A549 (cell line): ENCODE measurements around the gene F2RL2. TPM values are rescaled to one million over a fixed set of nuclear protein-coding genes. Genes with fewer than 3 reads are reported as not detected.

Source experiments
- ATAC-seq, 2 experiments: fragments of 200-7000 bp in 1 of 2; fragments of >200 bp in 1 of 2; cut with Nextera tagmentation in 1 of 2; cut with Tn5 transposase in 1 of 2; 3 replicates each; pipeline versions ENCODE4 v1.8.0 to v1.9.1; 2018 to 2020; ENCODE audit warnings: mild to moderate bottlenecking in 1 of 2, moderate library complexity in 1 of 2
- CTCF ChIA-PET: fragments of 300-600 bp; sonication (Branson Sonifier 250); formaldehyde crosslinking; extraction: SDS; loops from one replicate; lab custom pipeline; 2021; ENCODE audit warnings: antibody characterized with exemption, inconsistent platforms; lab: Yijun Ruan, JAX
- POLR2A ChIA-PET: fragments of 350-600 bp; formaldehyde crosslinking; extraction: SDS; loops from one replicate; lab custom pipeline; 2021; ENCODE audit warnings: antibody characterized with exemption, inconsistent platforms; lab: Yijun Ruan, JAX
- DNase-seq, 2 experiments: peaks; one replicate each; pipeline versions ENCODE4 v3.0.0 to v3.0.0-alpha.2; 2011 to 2016; ENCODE audit warnings: low read depth in 1 of 2, low spot score in 1 of 2
- FAIRE-seq: peaks from 2 replicates; lab custom pipeline; 2011; peaks lifted over from hg19 to GRCh38; lab: Jason Lieb, UNC
- H3K27ac ChIP-seq, 2 experiments: fragments of >200 bp; sonication (Bioruptor Twin); formaldehyde crosslinking; 3 replicates each; pipeline ENCODE4 v1.5.1; 2016 to 2017
- H3K4me1 ChIP-seq: fragments of >200 bp; sonication (Bioruptor Twin); formaldehyde crosslinking; 3 replicates; pipeline ENCODE4 v1.6.1; 2016
- H3K4me2 ChIP-seq: fragments of >200 bp; sonication (Bioruptor Twin); formaldehyde crosslinking; 3 replicates; pipeline ENCODE4 v1.6.1; 2016
- H3K4me3 ChIP-seq: fragments of >200 bp; sonication (Bioruptor Twin); formaldehyde crosslinking; 3 replicates; pipeline ENCODE4 v1.5.1; 2016
- H3K9me3 ChIP-seq: fragments of >200 bp; sonication (Bioruptor Twin); formaldehyde crosslinking; 3 replicates; pipeline ENCODE4 v1.6.1; 2016
- CBX8 ChIP-seq: fragments of 200-600 bp; sonication (generic); IDR thresholded peaks from 2 replicates; pipeline ENCODE4 v1.6.1; 2016
- TFCP2L1 ChIP-seq: fragments of 250-450 bp; sonication (Bioruptor Pico); IDR thresholded peaks from 2 replicates; pipeline ENCODE4 v1.5.0; 2021; ENCODE audit warnings: mild to moderate bottlenecking
- WGBS: methylation state at CpG from one replicate; pipeline ENCODE4 v1.1.6; 2017; ENCODE audit errors: missing lambda C conversion rate; 5-methylcytosine and 5-hydroxymethylcytosine counted together
- polyA plus RNA-seq, 4 experiments: library from polyadenylated mRNA; depleted of rRNA in 3 of 4; stranded (reverse); fragments of >200 nt; fragmentation: RNase III in 1 of 4; extraction: RNeasy Plus Mini Kit Qiagen cat#74134 plus additional on column Dnase treatment in 1 of 4; gene quantifications; 2 replicates in 3 of 4; 3 replicates in 1 of 4; pipeline ENCODE4 v1.2.3, GENCODE V29; 2011 to 2017

F2RL2 gene
- polyA plus RNA-seq, 2 of the 4 experiments (the other 2 are of a cell fraction): 6.3 to 44.7 TPM

DNA sequence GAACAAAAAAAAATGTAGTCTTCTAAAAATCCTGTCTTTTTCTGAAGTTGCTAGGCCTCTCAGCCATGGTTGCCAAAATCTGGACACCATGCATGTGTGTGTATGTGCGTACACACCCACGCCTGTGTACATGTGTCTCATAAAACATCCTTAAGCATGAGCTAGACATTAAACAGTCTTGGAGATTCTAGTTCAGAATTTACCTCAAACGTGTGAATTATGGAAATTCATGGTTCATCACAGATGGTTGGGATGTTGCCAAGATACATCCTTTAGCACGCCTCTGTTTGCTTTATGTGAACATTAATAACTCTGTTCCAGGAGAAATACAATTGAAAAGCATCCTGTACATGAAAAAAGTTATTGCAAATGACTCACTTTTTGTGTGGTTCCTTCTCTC lies 53.0 kb downstream of the F2RL2 start:
- no peaks in the 10 kb centered on the region for H3K4me1 ChIP-seq
- ATAC-seq (no peak), FAIRE-seq (no peak), DNase-seq (no peak)
- H3K27ac ChIP-seq: no peak overlapping the region
- POLR2A ChIA-PET: no interaction called here
- H3K4me2 ChIP-seq: no peak overlapping the region
- H3K4me3 ChIP-seq: no peak overlapping the region
- 52% methylated on average over 4 of the region's 4 CpGs for WGBS
- no peaks in the 10 kb centered on the region for H3K9me3 ChIP-seq
- CTCF ChIA-PET: interaction anchor here (0.6 to 1.6 kb wide), 3 partner anchors 8 to 26 kb away, joined by 3 to 5 read pairs (median 3); no protein-coding TSS in a partner anchor
- TF ChIP-seq TFCP2L1 (CRISPR knock-in tag) (no peak), CBX8 (no peak)

Other genes starting within 250 kb of the F2RL2 start
- 8.8 and 10.1 TPM in 2 replicates for gene IQGAP2, start 220.1 kb downstream of the F2RL2 start, polyA plus RNA-seq (2011; rRNA removed)
- gene IQGAP2, start 220.1 kb downstream of the F2RL2 start, polyA plus RNA-seq (2017; fragmentation: RNase III; extraction: RNeasy Plus Mini Kit Qiagen cat#74134 plus additional on column Dnase treatment): 3.1 to 5.3 TPM (median 4.9 TPM) in 3 replicates
- gene F2R, start 92.7 kb upstream of the F2RL2 start, polyA plus RNA-seq (2011; rRNA removed): 114 and 131 TPM in 2 replicates
- gene F2R, start 92.7 kb upstream of the F2RL2 start, polyA plus RNA-seq (2017; fragmentation: RNase III; extraction: RNeasy Plus Mini Kit Qiagen cat#74134 plus additional on column Dnase treatment): 19.4 to 30.4 TPM (median 26.3 TPM) in 3 replicates
- gene F2RL1, start 195.6 kb upstream of the F2RL2 start, polyA plus RNA-seq (2011; rRNA removed): 226 and 328 TPM in 2 replicates
- 50.7 to 88.7 TPM (median 73.1 TPM) in 3 replicates for gene F2RL1, start 195.6 kb upstream of the F2RL2 start, polyA plus RNA-seq (2017; fragmentation: RNase III; extraction: RNeasy Plus Mini Kit Qiagen cat#74134 plus additional on column Dnase treatment)
- not detected in 2 replicates for gene S100Z, start 226.6 kb upstream of the F2RL2 start, polyA plus RNA-seq (2011; rRNA removed)
- not detected in 3 replicates for gene S100Z, start 226.6 kb upstream of the F2RL2 start, polyA plus RNA-seq (2017; fragmentation: RNase III; extraction: RNeasy Plus Mini Kit Qiagen cat#74134 plus additional on column Dnase treatment)